ENCODE data around the gene PAPPA2.

GRCh38 chr1:176754676-176755075 is 291.7 kb downstream of the PAPPA2 start:
- TF ChIP-seq POLR2A (IDR thresholded peaks at IDR 0.05): no peak
- no peak for TF ChIP-seq POLR2AphosphoS5 (IDR thresholded peaks at IDR 0.05)
- TF ChIP-seq, protein P1, sequence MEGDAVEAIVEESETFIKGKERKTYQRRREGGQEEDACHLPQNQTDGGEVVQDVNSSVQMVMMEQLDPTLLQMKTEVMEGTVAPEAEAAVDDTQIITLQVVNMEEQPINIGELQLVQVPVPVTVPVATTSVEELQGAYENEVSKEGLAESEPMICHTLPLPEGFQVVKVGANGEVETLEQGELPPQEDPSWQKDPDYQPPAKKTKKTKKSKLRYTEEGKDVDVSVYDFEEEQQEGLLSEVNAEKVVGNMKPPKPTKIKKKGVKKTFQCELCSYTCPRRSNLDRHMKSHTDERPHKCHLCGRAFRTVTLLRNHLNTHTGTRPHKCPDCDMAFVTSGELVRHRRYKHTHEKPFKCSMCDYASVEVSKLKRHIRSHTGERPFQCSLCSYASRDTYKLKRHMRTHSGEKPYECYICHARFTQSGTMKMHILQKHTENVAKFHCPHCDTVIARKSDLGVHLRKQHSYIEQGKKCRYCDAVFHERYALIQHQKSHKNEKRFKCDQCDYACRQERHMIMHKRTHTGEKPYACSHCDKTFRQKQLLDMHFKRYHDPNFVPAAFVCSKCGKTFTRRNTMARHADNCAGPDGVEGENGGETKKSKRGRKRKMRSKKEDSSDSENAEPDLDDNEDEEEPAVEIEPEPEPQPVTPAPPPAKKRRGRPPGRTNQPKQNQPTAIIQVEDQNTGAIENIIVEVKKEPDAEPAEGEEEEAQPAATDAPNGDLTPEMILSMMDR (IDR thresholded peaks at IDR 0.05): no peak
- no peak for TF ChIP-seq EP300 (IDR thresholded peaks at IDR 0.05)

Measured in stomach (tissue), 4 donors.